IPS-15b (cell line): ENCODE measurements around the gene MMP20.
"Not testable (repeated sequence)": the region's sequence is repeated elsewhere in the genome, so short reads cannot be mapped to it uniquely, and the experiment has no call there.

ENCODE experiments used
- H3K27me3 ChIP-seq: one replicate; pipeline ENCODE4 v1.6.1; 2013; ENCODE audit warnings: low read length; ENCODE audit not compliant: control insufficient read depth, insufficient read depth
- H3K36me3 ChIP-seq: one replicate; pipeline ENCODE4 v1.6.1; 2013; ENCODE audit warnings: low read length; ENCODE audit not compliant: control insufficient read depth, insufficient read depth
- H3K4me1 ChIP-seq: one replicate; pipeline ENCODE4 v1.6.1; 2013; ENCODE audit warnings: mild to moderate bottlenecking, low read length; ENCODE audit not compliant: control insufficient read depth, insufficient read depth
- H3K4me3 ChIP-seq: one replicate; pipeline ENCODE4 v1.5.1; 2013; ENCODE audit warnings: low read depth, low read length
- H3K9ac ChIP-seq: one replicate; pipeline ENCODE4 v1.6.1; 2013; ENCODE audit warnings: low read depth, mild to moderate bottlenecking, low read length
- H3K9me3 ChIP-seq: one replicate; pipeline ENCODE4 v1.6.1; 2013; ENCODE audit warnings: mild to moderate bottlenecking, low read length; ENCODE audit not compliant: control insufficient read depth, insufficient read depth

MMP20 gene

DNA sequence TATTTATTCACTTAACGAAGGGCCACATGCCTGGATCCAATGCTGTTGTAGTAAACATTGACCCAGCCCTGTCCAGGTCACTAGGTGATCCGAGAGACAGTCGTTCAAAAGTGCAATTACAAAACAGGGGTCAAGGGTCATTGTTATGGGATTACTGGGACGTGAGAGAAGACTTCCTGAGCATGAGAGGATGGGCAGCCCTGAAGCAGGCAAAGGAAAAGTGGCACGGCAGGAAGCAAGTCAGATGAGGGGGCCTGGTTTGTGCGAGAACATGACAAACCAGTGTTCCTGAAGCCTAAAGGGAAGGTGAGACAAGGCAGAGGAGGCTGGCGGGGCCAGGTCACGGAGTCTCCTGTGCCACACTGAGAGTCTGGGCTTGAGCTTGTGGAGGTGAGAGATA lies 15.8 kb upstream of the MMP20 start:
- Histone ChIP-seq H3K27me3 (no peaks in the 10 kb centered on the region), H3K9me3 (no peaks in the 10 kb centered on the region), H3K4me3 (no peak overlapping the region), H3K36me3 (no peaks in the 10 kb centered on the region), H3K9ac (no peak overlapping the region), H3K4me1 (no peaks in the 10 kb centered on the region)

- H3K4me3 ChIP-seq: no peak overlapping the region
- no peak overlapping the region for H3K9ac ChIP-seq
- no peaks in the 10 kb centered on the region for H3K27me3 ChIP-seq
- no peaks in the 10 kb centered on the region for H3K9me3 ChIP-seq
- H3K36me3 ChIP-seq: no peaks in the 10 kb centered on the region
- no peaks in the 10 kb centered on the region for H3K4me1 ChIP-seq
Observed at GRCh38 chr11:102639656-102640055, 14.5 kb upstream of the MMP20 start.

DNA sequence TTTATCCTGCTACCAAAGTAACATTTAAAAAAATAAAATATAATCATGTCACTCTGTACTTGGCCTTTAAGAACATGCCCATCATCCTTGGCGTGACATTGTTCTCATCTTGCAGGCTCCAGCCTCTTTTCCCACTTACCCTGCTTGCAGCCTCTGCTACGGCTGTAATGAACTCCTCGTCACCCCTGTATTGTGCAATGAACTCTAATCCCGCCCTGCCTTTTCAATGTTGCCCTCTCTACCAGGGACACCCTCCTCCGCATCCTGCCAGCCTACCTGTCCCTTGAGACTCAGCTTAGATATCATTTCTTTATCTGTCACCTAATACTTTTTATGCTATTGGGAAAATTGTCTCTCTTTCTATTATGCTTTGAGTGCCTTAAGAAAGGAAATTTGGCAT lies 12.6 kb upstream of the MMP20 start:
- Histone ChIP-seq H3K9me3 (no peaks in the 10 kb centered on the region), H3K4me3 (no peak overlapping the region), H3K27me3 (no peaks in the 10 kb centered on the region), H3K9ac (no peak overlapping the region), H3K36me3 (no peaks in the 10 kb centered on the region), H3K4me1 (no peaks in the 10 kb centered on the region)

- no peaks in the 10 kb centered on the region for H3K9me3 ChIP-seq
- H3K27me3 ChIP-seq: no peaks in the 10 kb centered on the region
- no peak overlapping the region for H3K9ac ChIP-seq
Observed at GRCh38 chr11:102633385-102634026, 8.4 kb upstream of the MMP20 start.

DNA sequence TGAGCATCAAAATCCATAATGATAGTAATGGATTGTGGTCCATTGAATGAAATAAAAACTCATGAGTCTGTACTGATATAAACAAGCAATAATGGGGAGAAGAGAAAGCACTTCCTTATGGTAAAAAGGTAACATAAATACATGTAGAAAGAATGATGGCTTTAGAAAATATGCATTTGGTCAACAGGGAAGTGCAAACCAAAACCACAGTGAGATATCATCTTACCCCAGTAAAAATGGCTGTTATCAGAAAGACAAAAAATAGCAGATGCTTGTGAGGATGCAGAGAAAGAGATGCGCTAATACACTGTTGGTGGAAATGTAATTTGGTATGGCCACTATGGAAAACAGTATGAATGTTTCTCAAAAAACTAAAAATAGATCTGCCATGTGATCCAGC lies 6.9 kb upstream of the MMP20 start:
- Histone ChIP-seq H3K36me3 (no peaks in the 10 kb centered on the region), H3K27me3 (no peaks in the 10 kb centered on the region), H3K4me1 (no peaks in the 10 kb centered on the region), H3K4me3 (no peak overlapping the region), H3K9ac (no peak overlapping the region), H3K9me3 (no peaks in the 10 kb centered on the region)

More at GRCh38 chr11:102633385-102634026, 8.4 kb upstream of the MMP20 start:
- no peak overlapping the region for H3K4me3 ChIP-seq
- no peaks in the 10 kb centered on the region for H3K36me3 ChIP-seq
- H3K4me1 ChIP-seq: no peaks in the 10 kb centered on the region

DNA sequence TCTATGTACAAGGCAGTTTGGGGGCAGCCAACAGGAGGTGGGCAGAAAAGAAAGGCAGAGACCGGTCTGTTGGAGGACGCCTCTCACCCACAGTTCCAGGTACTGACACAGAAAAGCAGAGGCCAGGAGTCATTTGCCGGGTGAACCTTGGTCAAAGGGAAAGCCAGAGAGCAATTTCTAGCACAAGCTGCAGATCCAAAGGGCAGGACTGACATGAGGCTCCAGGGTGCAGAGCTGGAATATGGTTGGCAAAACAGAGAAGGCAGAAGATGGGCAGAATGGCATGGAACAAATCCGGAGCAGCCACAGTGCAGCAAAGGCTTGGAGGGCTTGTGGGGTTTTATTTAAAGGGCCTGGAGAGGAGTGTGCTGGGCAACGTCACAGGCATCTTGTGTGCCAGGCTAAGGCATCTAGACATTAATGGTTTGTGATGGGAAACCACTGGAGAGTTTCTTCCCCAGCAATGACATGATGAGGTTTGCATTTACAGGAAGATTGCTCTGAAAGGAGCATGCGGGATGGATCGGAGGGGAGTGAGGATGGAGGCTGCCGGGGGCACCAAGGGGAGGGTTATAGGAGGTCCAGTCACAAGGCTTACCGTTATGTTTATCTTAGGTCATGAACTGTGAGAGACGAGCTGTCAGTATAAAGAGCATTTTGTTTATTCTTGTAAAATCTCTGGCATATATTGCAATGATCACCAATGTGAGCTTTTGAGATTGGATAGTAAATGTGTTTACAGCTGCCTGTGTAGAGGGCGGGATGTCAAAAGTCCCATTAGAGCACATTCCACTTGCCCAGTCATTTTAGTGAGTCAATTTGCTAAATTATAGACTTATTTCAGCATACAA lies 5.7 kb upstream of the MMP20 start:
- Histone ChIP-seq H3K36me3 (no peaks in the 10 kb centered on the region), H3K4me1 (no peaks in the 10 kb centered on the region), H3K4me3 (no peak overlapping the region), H3K9ac (no peak overlapping the region), H3K27me3 (no peaks in the 10 kb centered on the region), H3K9me3 (no peaks in the 10 kb centered on the region)

GRCh38 chr11:102629908-102630307 lies 4.8 kb upstream of the MMP20 start:
- H3K9me3 ChIP-seq, H3K4me3 ChIP-seq, H3K9ac ChIP-seq, H3K4me1 ChIP-seq, H3K36me3 ChIP-seq, H3K27me3 ChIP-seq: not testable (repeated sequence)

DNA sequence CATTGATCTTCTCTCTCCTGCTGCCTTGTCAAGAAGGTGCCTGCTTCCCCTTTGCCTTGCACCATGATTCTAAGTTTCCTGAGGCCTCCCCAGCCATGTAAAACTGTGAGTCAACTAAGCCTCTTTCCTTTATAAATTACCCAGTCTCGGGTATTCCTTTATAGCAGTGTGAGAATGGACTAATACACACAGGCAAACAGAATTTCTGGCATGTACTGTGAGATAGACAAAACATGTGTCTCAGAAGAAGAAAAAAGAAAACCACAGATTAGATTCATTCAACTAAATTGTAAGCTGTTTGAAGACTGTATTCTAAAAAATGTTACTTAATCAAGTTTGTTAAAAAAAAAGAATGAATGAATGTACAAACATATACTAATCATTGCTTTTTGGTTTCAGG lies 1.5 kb upstream of the MMP20 start:
- H3K4me1 ChIP-seq: no peaks in the 10 kb centered on the region
- no peaks in the 10 kb centered on the region for H3K27me3 ChIP-seq
- H3K9me3 ChIP-seq: no peaks in the 10 kb centered on the region
- H3K36me3 ChIP-seq: no peaks in the 10 kb centered on the region
- no peak overlapping the region for H3K4me3 ChIP-seq
- H3K9ac ChIP-seq: no peak overlapping the region

DNA sequence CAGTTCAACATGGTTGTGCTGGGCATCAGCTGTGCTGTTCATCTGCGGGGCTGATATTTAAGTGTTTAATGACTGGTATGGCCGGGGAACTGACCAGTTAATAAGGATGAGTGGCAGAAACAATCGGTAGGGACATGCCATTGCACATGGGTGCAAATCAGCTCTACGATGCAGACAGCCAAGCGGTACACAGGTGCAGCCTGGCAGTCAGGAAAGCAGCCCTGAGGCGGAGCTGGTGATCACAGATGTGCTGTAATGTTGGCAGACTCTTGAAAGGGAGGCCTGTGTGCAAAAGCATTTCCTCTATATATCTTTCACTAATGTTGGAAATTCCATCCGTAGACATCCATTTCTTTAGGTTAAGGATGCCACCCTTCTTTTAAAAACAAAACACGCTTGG lies 1.1 kb downstream of the MMP20 start:
- Histone ChIP-seq H3K4me3 (no peak overlapping the region), H3K9ac (no peak overlapping the region), H3K9me3 (no peaks in the 10 kb centered on the region), H3K27me3 (no peaks in the 10 kb centered on the region), H3K36me3 (no peaks in the 10 kb centered on the region), H3K4me1 (no peaks in the 10 kb centered on the region)

DNA sequence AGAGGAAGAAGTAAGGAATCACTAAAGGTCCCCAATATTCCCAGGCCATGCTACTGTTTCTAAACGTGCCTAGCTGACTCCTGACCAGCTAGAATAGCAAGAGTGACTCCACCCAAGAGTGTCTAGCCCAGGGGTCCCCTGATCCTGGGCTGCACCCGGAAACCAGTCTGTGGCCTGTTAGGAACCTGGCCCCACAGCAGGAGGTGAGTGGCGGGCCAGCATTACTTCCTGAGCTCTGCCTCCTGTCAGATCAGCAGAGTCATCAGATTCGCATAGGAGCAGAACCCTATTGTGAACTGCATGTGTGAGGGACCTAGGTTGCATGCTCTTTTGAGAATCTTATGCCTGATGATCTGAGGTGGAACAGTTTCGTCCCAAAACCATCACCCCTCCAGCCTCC lies 2.0 kb downstream of the MMP20 start:
- Histone ChIP-seq H3K27me3 (no peaks in the 10 kb centered on the region), H3K9ac (no peak overlapping the region), H3K9me3 (no peaks in the 10 kb centered on the region), H3K4me3 (no peak overlapping the region), H3K4me1 (no peaks in the 10 kb centered on the region), H3K36me3 (no peaks in the 10 kb centered on the region)

DNA sequence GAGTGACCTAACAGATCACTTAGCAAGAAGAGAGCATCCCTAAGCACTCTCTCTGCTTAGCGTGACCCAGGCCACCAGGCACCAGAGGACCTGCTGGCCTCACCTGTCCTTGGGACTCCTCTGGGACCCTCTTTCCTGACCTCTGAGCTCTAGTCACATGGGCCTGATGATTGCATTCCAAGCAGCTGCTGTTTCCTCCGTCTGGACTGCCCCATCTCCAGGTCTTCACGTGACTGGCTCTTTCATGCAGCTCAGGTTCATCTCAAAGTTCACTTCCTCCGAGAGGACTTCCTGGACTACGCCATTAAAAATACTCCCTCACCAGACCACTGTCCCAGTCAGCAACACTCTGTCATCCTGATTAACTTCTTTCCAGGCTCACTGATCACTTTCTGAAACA lies 2.9 kb downstream of the MMP20 start:
- Histone ChIP-seq H3K9me3 (no peaks in the 10 kb centered on the region), H3K9ac (no peak overlapping the region), H3K4me3 (no peak overlapping the region), H3K27me3 (no peaks in the 10 kb centered on the region), H3K4me1 (peaks cover 6% of the 10 kb centered on the region), H3K36me3 (no peaks in the 10 kb centered on the region)
